ENCODE measurements around the gene MACROD2.

The MACROD2 gene

GRCh38 chr20:14698125-14698524 lies 702.8 kb downstream of the MACROD2 start:
- TF ChIP-seq CTCF (conservative IDR thresholded peaks at IDR 0.05; ENCODE audit: control insufficient read depth, insufficient read depth, low read depth, low read length) = no peak
- H3K4me3 ChIP-seq (ENCODE audit: control insufficient read depth, low read depth, low read length) = no peak overlapping the region
- DNase-seq (ENCODE audit: low read depth) = no peak

GRCh38 chr20:14698605-14699373 lies 703.5 kb downstream of the MACROD2 start:
- no peak for DNase-seq (ENCODE audit: low read depth)

GRCh38 chr20:14700639-14700960 lies 705.3 kb downstream of the MACROD2 start:
- no peak for TF ChIP-seq CTCF (conservative IDR thresholded peaks at IDR 0.05; ENCODE audit: control insufficient read depth, insufficient read depth, low read depth, low read length)
- DNase-seq (ENCODE audit: low read depth) = peak; percentile 28
- no peak overlapping the region for H3K4me3 ChIP-seq (ENCODE audit: control insufficient read depth, low read depth, low read length)

More at GRCh38 chr20:14698605-14699373, 703.5 kb downstream of the MACROD2 start:
- TF ChIP-seq CTCF (conservative IDR thresholded peaks at IDR 0.05; ENCODE audit: control insufficient read depth, insufficient read depth, low read depth, low read length) = no peak
- no peak overlapping the region for H3K4me3 ChIP-seq (ENCODE audit: control insufficient read depth, low read depth, low read length)

GRCh38 chr20:14701326-14701725 lies 706.0 kb downstream of the MACROD2 start:
- TF ChIP-seq CTCF (conservative IDR thresholded peaks at IDR 0.05; ENCODE audit: control insufficient read depth, insufficient read depth, low read depth, low read length) = no peak

GRCh38 chr20:14706555-14706954 lies 711.2 kb downstream of the MACROD2 start:
- no peak overlapping the region for H3K4me3 ChIP-seq (ENCODE audit: control insufficient read depth, low read depth, low read length)
- DNase-seq (ENCODE audit: low read depth) = no peak
- no peak for TF ChIP-seq CTCF (conservative IDR thresholded peaks at IDR 0.05; ENCODE audit: control insufficient read depth, insufficient read depth, low read depth, low read length)

More at GRCh38 chr20:14701326-14701725, 706.0 kb downstream of the MACROD2 start:
- no peak for DNase-seq (ENCODE audit: low read depth)
- H3K4me3 ChIP-seq (ENCODE audit: control insufficient read depth, low read depth, low read length) = no peak overlapping the region

- DNase-seq (ENCODE audit: low read depth) = no peak
- TF ChIP-seq CTCF (conservative IDR thresholded peaks at IDR 0.05; ENCODE audit: control insufficient read depth, insufficient read depth, low read depth, low read length) = no peak
- no peak overlapping the region for H3K4me3 ChIP-seq (ENCODE audit: control insufficient read depth, low read depth, low read length)
Measured at GRCh38 chr20:14707026-14707680, 711.8 kb downstream of the MACROD2 start.
